ENCODE data around the gene CPNE8.

CPNE8 gene

GRCh38 chr12:38610808-38611350, 294.5 kb downstream of the CPNE8 start:
- DNase-seq = no peak

- no peak for DNase-seq
These were observed 298.1 kb downstream of the CPNE8 start for GRCh38 chr12:38607295-38607694.
